HG03575 (cell line): Measurements from ENCODE around the gene CDKN1B.

Experiments
- ATAC-seq: cut with Tn5 transposase; IDR thresholded peaks from one replicate; pipeline ENCODE4 v1.9.1; 2021; ENCODE audit not compliant: unreplicated experiment, insufficient number of reproducible peaks, low FRiP score; ENCODE audit errors: extremely low read depth

CDKN1B gene

GRCh38 chr12:12744546-12745305 is 27.6 kb downstream of the CDKN1B start:
- no peak for ATAC-seq

GRCh38 chr12:12745576-12746211 is 28.5 kb downstream of the CDKN1B start:
- ATAC-seq = no peak

GRCh38 chr12:12747278-12747677 is 30.1 kb downstream of the CDKN1B start:
- ATAC-seq = no peak

- ATAC-seq = no peak
Measured at GRCh38 chr12:12748044-12748443, 30.9 kb downstream of the CDKN1B start.

GRCh38 chr12:12749433-12749832 is 32.3 kb downstream of the CDKN1B start:
- ATAC-seq = no peak

GRCh38 chr12:12755923-12756322 is 38.8 kb downstream of the CDKN1B start:
- ATAC-seq = no peak

GRCh38 chr12:12757121-12757520 is 40.0 kb downstream of the CDKN1B start:
- no peak for ATAC-seq

- no peak for ATAC-seq
Measured at GRCh38 chr12:12759234-12759915, 42.2 kb downstream of the CDKN1B start.

GRCh38 chr12:12764824-12765223 is 47.7 kb downstream of the CDKN1B start:
- no peak for ATAC-seq

- no peak for ATAC-seq
Measured at GRCh38 chr12:12770262-12770661, 53.1 kb downstream of the CDKN1B start.
